Skin of body (tissue), 2 donors: ENCODE measurements around the gene XXYLT1. TPM values are rescaled to one million over a fixed set of nuclear protein-coding genes. Genes with fewer than 3 reads are reported as not detected.
"Not testable (repeated sequence)": the region's sequence is repeated elsewhere in the genome, so short reads cannot be mapped to it uniquely, and the experiment has no call there.

Source experiments
- DNase-seq: peaks from one replicate; lab custom pipeline; 2025; lab: John Stamatoyannopoulos, UW
- total RNA-seq: library from RNA; depleted of rRNA; stranded (reverse); fragments of >200 nt; gene quantifications from one replicate; pipeline ENCODE4 v1.2.3, GENCODE V29; 2014

The XXYLT1 gene
- total RNA-seq, 1 donor from 2014 or later: 13.6 TPM

- no peak for DNase-seq
Observed at GRCh38 chr3:195226900-195227447, 44.0 kb downstream of the XXYLT1 start.

DNA sequence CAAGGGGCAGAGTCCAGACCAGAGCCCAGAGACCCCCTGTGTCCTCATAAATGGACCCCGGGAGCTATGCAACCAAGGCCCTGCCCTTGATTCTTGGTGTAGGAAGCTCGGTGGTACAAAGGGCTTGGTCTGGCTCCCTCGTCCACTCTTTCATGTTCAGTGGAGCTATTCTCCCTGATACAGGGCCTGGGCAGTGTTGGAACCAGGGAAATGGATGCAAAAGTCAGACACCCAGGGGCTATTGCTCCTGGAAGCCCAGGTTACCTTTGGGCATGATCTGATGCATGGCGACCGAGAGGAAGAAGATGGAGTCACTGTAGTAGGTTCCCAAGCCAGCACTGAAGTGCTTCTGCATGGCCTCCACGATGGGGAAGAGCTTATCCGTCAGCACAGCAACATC, 44.5 kb downstream of the XXYLT1 start:
- no peak for DNase-seq

- no peak for DNase-seq
Observed at GRCh38 chr3:195224980-195225580, 45.9 kb downstream of the XXYLT1 start.

DNA sequence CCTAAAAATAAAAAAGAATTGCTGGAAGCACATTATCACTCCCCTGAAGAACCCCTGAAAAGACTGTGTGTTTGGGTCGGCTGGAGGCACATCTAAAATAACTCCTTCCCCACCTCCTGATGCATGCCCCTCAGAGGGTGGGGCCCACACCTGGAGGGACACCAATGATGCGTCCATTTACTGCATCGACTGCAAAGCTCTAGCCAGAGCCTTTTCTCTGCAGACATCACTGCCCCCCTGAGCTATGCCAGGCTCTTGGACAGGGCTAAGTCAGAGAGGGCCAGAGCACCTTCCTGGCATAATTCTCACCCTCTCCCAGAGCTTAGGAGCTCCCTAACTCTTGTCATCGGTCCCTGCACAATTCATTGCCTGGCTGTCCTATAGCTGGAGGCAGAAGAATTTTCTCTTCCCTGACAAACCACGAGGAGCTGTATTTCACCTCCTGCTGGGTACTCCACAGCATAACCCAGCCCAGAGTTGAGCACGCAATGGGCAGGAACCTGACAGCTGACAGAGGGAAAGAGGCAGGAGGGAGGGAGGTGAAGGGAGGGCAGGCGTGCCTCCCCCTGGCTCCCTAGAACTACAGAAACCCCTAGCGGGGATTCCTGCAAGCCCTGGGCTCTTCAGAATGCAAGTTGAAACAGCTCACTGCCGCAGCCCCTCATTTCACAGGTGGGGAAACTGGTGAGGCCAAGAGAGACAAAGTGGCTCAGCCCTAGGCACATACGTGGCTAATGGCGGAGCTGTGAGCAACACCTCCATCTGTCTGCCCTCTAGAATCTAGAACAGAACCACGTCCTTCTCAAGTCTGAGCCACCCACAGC, 46.6 kb downstream of the XXYLT1 start:
- no peak for DNase-seq

DNA sequence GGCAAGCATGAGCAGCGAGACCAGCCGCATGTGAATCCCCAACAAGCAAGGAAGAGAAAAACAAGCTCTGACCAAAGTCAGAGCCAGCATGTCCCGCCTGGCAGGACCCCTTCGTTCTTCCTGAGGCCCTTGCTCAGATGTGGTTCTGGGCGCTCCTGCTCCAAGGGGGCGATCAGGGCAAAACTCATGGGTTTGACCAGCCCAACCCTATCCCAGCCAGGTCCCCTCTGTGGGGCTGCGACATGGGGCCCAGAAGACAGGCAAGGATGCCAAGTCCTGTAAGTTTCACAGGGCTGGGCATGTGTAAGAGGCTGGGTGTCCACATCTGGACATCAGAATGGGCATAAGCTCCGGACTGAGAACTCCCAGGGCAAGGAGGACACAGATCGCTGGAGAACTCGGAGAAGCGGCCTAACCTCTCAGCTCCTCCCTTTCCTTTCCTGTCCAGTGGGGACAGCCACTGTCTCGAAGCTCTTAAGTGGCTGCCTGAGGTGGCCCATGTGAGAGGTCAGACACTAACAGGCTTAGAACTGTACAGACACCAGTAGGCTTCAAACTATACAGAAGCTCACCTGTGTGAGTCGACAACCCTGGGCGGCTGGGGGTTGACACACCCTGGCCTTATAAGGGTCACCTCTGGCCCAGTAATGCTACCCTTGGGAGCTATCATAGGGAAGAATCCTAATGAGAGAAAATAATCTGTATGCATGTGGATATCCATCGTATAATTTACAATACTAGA, 48.9 kb downstream of the XXYLT1 start:
- no peak for DNase-seq

DNA sequence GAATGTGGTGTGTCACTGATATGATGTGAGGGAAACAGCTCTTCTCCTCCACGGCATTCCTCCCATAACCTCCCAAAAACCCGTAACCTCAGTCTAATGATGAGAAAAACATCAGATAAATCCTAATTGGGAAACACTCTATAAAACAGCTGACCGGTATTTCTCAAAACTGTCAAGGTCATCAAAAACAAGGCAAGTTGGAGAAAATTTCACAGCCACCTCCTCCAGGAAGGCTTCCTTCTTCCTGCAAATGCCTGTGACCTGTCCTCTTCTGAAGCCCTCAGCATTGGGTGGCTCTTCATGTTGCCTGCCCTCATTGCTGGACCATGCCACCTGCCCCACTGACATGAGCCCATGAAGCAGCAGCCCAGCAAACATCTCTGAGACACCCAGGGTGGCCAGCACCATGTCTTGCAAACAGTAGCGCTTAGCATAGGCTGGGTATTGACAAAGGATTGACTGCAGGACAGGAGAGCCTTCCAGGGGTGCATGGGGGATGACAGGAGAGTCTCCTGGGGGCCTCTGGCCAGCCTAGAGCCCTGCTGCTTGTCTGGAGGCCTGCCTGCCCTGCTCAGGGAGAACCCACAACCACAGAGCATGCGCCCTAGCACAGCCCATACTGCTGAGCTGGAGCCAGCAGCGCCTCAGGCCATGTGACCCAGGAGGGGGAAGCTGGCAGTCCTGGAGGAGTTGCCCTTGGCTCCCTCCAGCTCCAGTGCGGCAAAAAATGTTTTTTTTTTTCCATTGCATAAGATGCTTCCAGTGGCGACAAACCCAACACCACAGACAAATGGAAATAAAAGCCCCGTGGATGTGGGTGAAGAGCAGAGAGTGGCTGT, 49.7 kb downstream of the XXYLT1 start:
- no peak for DNase-seq

DNA sequence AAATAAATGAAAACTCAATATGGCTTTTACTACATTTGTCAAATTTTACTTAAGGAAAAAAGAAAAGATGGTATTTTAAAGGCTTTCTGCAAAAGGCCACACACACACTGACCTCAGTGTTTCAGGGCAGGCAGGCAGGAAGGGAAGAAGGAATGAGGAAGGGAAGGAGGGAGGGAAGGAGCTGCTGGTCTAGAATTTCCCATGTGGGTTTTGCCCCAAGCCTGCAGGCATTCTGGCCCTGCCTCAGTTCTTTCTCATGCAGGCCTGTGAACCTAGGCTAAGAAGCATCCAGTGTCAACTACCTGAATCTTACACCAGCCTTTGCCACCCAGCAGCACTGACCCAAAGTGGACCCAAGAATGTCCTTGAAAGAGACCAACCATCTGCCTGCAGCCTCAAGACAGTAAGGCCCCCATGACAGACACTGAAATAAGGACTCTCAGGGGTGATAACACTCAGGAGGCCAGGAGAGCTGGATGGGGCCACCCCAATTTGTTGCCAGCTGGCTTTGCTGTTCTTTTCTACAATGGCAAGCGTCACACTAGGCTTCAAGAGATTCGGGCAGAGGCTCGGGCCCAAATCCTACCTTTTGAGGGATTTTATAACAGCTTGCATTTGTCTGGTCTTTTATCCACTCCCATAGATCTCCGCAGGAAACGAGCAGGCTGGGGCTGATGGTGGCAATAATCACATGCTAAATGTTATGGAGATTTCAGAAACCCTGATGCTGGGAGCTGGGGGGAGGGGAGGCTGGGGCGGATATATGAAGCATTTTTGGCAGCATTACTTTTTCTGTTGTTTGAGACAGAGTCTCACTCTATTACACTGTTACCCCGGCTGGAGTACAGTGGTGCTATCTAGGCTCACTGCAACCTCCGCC, 51.4 kb downstream of the XXYLT1 start:
- no peak for DNase-seq

DNA sequence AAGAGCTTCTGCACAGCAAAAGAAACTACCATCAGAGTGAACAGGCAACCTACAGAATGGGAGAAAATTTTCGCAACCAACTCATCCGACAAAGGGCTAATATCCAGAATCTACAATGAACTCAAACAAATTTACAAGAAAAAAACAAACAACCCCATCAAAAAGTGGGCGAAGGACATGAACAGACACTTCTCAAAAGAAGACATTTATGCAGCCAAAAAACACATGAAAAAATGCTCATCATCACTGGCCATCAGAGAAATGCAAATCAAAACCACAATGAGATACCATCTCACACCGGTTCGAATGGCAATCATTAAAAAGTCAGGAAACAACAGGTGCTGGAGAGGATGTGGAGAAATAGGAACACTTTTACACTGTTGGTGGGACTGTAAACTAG, 52.6 kb downstream of the XXYLT1 start:
- not testable (repeated sequence) for DNase-seq

- not testable (repeated sequence) for DNase-seq
Observed at GRCh38 chr3:195215576-195215975, 55.4 kb downstream of the XXYLT1 start.

- no peak for DNase-seq
Observed at GRCh38 chr3:195214381-195214780, 56.6 kb downstream of the XXYLT1 start.

- DNase-seq: no peak
Observed at GRCh38 chr3:195213639-195214315, 57.2 kb downstream of the XXYLT1 start.

DNA sequence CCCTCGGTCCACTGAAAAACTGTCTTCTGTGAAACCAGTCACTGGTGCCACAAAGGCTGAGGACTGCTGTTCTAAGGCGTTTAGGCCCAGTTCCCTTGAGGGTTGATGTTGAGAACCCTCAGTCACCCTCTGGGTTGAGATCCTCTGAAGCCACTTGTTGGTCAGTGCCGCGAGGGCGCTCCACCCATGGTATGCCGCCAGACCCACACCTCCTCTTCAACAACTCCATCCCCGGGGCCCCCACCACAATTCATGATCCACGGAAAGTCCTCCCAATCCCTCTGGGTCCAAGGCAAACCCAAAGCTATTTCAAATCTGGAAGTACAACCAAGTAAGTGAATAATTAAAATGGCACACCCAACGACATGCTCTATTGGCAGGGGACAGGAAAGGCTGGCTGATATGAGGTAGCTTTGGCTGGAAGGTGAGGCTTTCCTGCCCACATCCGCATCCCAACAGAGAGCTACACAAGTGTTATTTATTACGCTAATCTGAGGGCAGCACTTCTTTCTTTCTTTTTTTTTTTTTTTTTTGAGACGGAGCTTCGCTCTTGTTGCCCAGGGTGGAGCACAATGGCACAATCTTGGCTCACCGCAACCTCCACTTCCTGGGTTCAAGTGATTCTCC, 58.1 kb downstream of the XXYLT1 start:
- no peak for DNase-seq

- no peak for DNase-seq
Observed at GRCh38 chr3:195212033-195212748, 58.8 kb downstream of the XXYLT1 start.

DNA sequence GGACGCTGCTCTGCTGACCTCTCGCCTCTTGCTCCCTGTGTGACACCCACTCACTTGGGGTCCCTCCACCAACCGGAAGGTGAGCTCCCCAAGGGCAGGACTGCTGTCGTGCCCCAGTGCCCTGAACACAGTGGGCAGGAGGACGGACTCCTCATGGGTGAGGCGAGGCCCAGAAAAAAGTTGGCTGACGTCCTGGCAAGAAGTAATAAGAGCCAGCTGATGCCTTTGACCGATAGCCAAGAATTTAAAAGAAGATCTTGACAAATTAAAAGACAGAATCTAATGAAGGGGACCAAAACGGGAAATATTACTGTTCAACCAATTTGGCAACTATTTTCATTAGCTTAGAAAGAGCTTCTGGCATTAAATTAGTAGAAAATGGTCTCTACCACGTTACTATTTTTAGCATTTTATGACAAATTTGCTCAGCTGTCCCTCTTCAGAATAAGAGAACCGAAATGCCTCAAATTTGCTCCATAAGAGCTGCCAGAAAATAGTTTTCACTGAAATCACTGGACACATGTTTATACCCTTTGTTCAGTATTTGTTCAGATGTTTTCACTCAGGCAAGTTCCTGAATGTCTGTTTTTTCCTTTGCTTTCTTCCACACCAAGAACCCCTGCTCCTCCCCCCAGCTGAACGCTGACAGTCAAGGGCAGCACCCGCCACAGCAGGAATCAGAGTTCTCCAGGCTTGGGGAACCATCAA, 60.5 kb downstream of the XXYLT1 start:
- DNase-seq: peak; percentile 99

DNA sequence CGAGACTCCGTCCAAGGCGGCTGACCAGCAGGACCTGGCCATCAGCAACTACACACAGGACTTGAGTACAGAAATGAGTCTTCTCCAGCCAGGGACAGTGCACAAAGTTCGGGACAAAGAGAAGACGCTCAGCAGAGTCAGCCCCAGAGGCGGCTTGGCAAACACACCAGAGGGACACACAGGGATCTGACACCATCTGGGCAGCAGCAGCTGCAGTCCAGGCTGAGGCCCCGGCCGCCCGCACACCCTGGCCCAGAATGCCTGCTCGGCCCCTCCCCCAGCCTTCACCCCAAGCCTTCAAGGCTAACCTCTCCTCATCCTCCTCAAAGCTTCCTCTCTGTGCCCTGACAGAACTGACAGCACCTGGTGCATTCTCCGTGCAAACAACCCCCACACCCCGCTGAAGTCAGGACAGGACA, 61.1 kb downstream of the XXYLT1 start:
- DNase-seq: peak; percentile 69

GRCh38 chr3:195209083-195209846, 61.7 kb downstream of the XXYLT1 start:
- DNase-seq: no peak

GRCh38 chr3:195208631-195209030, 62.3 kb downstream of the XXYLT1 start:
- no peak for DNase-seq
